ENCODE measurements around the gene ITIH1.

DNA sequence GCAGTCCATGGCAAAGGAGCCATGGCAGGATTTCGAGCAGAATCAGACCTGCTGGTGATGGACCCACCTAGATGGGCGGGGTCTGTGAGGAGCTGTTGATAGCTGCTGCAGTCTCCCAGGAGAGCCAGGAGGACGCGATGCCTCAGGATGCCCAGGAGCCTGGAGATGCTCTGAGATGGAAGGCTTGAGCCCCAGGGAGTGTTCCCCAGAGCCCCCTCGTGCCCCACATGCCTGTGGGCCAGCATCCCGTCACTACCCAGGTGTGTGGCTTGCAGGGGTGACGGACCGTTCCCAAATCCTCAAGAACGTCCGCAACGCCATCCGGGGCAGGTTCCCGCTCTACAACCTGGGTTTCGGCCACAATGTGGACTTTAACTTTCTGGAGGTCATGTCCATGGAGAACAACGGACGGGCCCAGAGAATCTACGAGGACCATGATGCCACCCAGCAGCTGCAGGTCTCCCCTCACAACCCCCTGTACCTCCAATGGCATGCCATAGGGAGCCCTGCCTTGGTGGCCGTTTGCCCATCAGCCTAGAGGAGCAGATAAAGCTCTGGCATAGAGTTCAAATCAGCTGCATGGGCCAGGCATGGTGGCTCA is 6.7 kb downstream of the ITIH1 start:
- TF ChIP-seq, protein P1, sequence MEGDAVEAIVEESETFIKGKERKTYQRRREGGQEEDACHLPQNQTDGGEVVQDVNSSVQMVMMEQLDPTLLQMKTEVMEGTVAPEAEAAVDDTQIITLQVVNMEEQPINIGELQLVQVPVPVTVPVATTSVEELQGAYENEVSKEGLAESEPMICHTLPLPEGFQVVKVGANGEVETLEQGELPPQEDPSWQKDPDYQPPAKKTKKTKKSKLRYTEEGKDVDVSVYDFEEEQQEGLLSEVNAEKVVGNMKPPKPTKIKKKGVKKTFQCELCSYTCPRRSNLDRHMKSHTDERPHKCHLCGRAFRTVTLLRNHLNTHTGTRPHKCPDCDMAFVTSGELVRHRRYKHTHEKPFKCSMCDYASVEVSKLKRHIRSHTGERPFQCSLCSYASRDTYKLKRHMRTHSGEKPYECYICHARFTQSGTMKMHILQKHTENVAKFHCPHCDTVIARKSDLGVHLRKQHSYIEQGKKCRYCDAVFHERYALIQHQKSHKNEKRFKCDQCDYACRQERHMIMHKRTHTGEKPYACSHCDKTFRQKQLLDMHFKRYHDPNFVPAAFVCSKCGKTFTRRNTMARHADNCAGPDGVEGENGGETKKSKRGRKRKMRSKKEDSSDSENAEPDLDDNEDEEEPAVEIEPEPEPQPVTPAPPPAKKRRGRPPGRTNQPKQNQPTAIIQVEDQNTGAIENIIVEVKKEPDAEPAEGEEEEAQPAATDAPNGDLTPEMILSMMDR (IDR thresholded peaks at IDR 0.05) = no peak
- TF ChIP-seq POLR2A (IDR thresholded peaks at IDR 0.05) = no peak

All from body of pancreas (tissue), 4 donors.